Measurements from ENCODE around the gene HAP1. TPM values are rescaled to one million over a fixed set of nuclear protein-coding genes. Genes with fewer than 3 reads are reported as not detected.
"Not testable (repeated sequence)": the region's sequence is repeated elsewhere in the genome, so short reads cannot be mapped to it uniquely, and the experiment has no call there.

HAP1 gene
- total and polyA plus RNA-seq, 7 donors, result under 0.01 to 4.3 (median 0.71) TPM

DNA sequence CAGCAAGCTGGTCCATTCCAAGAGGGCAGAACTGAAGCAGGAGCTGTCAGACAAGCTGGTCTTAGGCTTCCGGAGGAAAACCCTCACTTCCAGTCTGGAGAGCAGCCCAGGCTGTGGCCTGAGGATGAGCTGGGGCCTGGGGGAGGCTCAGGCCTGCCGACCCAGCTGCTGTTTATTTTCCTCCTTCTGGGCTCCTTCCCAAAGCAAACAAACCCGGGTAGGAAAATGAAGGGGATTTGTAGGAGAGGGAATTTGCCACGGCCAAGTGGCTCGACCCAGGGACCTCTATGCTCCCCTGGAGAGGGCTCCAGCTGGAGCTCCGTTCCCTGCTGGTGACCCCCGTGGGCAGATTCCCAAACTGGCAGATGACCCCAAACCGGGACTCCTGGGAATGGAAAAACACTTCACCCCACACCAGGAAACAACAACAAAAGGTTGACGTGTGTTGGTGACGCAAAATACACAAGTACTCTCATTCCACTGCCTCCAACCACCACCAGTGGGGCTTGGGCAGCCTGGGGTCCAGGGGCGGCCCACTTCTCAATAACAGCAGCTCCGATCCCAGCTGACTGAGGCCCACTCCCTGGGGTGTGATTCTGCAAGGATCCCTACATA is 43.2 kb upstream of the HAP1 start:
- Histone ChIP-seq H3K36me3 (no peaks in the 10 kb centered on the region), H3K27ac (peak overlapping the region; percentile 67 to 74 (median 71)), H3K27me3 (peaks cover 0 to 2% (median 0%) of the 10 kb centered on the region in 3 donors), H3K9me3 (no peaks in the 10 kb centered on the region), H3K4me3 (no peak overlapping the region), H3K4me1 (peaks cover 0 to 55% (median 51%) of the 10 kb centered on the region in 4 donors)
- peak in 2 of 4 donors; percentile 42 to 44 for TF ChIP-seq POLR2AphosphoS5 (IDR thresholded peaks at IDR 0.05)
- peak in 1 of 4 donors; percentile 20 for TF ChIP-seq EP300 (IDR thresholded peaks at IDR 0.05)
- no peak for TF ChIP-seq POLR2A (IDR thresholded peaks at IDR 0.05)
- TF ChIP-seq, protein P1, sequence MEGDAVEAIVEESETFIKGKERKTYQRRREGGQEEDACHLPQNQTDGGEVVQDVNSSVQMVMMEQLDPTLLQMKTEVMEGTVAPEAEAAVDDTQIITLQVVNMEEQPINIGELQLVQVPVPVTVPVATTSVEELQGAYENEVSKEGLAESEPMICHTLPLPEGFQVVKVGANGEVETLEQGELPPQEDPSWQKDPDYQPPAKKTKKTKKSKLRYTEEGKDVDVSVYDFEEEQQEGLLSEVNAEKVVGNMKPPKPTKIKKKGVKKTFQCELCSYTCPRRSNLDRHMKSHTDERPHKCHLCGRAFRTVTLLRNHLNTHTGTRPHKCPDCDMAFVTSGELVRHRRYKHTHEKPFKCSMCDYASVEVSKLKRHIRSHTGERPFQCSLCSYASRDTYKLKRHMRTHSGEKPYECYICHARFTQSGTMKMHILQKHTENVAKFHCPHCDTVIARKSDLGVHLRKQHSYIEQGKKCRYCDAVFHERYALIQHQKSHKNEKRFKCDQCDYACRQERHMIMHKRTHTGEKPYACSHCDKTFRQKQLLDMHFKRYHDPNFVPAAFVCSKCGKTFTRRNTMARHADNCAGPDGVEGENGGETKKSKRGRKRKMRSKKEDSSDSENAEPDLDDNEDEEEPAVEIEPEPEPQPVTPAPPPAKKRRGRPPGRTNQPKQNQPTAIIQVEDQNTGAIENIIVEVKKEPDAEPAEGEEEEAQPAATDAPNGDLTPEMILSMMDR (IDR thresholded peaks at IDR 0.05), result no peak
- peak; percentile 87 for DNase-seq
- WGBS, 2 donors, result 5 to 31% methylated on average over 12 of the region's 12 CpGs
- intact Hi-C loops (cut with DNase I), result no loop called here

DNA sequence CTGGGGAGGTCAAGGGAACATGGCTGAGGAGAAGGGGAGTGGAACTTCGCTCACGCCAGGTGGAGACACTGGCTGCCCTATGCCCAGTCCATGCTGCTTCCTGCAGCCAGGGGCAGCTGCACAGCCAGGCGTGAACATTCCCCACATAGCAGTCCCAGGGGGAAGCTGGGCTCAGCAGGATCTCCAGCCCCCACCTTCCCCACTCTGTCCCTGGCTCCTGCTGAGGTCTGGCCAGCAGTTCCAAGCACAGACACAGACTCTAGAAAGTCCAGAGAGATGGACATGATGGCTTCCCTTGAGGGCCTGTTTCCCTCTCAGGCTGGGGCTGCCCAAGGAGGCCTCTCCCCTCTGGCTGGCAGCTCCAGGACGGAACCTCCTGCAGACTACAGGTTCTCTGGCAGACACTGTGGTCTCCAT is 42.7 kb upstream of the HAP1 start:
- Histone ChIP-seq H3K27me3 (no peaks in the 10 kb centered on the region), H3K27ac (peak overlapping the region; percentile 67 to 74 (median 71)), H3K9me3 (no peaks in the 10 kb centered on the region), H3K4me3 (no peak overlapping the region), H3K36me3 (no peaks in the 10 kb centered on the region), H3K4me1 (peaks cover 0 to 58% (median 50%) of the 10 kb centered on the region in 4 donors)
- no peak for TF ChIP-seq POLR2AphosphoS5 (IDR thresholded peaks at IDR 0.05)
- TF ChIP-seq, protein P1 (IDR thresholded peaks at IDR 0.05), result peak in 1 of 4 experiments; percentile 20
- intact Hi-C loops (cut with DNase I), result no loop called here
- DNase-seq, result peak; percentile 72
- 15 to 48% methylated on average over 4 of the region's 4 CpGs for WGBS, 2 donors

DNA sequence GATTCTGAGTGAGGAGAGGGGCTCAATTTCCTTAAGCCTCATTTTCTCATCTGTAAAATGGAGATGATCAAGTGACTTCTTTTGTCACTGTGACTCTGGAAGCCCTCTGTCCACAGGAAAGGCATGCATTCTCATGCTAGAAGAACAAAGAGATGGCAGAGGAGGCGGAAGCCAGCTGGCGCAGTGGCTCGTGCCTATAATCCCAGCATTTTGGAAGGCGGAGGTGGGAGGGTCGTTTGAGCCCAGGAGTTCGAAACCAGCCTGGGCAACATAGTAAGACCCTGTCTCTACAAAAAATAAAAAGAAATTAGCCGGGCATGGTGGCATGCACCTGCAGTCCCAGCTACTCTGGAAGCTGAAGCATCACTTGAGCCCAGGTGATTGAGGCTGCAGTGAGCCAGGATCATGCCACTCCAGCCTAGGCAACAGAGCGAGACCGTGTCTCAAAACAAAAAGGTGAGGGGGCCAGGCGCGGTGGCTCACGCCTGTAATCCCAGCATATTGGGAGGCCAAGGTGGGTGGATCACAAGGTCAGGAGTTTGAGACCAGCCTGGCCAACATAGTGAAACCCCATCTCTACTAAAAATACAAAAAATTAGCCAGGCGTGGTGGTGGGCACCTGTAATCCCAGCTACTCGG is 41.9 kb upstream of the HAP1 start:
- DNase-seq; intact Hi-C loops (cut with DNase I); H3K4me3 ChIP-seq; H3K36me3 ChIP-seq; H3K9me3 ChIP-seq; H3K27me3 ChIP-seq: not testable (repeated sequence)
- Histone ChIP-seq H3K4me1 (peaks cover 0 to 58% (median 49%) of the 10 kb centered on the region in 4 donors), H3K27ac (peak overlapping the region; percentile 20 to 74 (median 69))
- 74 to 90% methylated on average over 14 of the region's 14 CpGs for WGBS, 2 donors

DNA sequence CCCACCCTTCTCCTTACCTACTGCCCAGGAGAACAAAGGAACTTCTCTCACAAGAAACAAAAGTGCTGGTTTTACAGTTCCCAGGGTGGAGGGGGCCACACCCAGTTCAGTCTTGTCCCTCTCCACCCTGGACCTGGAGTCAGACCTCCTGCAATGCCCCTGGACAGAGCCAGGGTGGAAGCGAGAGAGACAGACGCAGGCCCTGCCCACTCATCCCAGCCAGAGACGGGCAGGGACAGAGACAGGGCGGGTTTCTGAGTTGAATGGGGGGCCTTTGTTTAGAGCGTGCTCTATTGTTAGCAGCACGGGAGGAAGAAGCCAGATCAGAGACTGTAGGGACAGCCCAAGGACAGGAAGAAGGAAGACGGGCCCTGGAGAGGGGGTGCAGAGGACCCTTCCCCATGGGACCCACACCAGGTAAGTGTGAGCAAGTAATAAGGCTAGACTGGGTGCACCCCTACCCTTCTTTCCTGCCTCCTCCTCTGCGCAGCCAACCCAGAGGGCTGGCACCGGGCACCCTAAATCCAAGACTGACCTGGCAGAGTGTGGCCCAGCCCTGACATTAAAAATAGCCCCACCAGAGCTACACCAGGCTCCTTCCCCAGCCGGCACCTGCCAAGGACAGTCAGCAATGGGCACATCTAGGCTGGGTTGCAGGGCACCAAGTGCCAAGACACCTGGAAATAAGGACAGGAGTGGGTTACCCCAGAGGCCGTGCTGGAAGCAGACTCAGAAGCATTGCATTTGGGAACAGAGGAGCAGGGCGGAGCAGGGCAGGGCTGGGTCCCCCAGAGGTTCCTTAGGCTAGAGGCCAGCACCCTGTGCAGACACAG is 41.2 kb upstream of the HAP1 start:
- TF ChIP-seq POLR2A (IDR thresholded peaks at IDR 0.05) (peak in 1 of 2 donors; percentile 41), POLR2AphosphoS5 (IDR thresholded peaks at IDR 0.05) (no peak)
- 22 to 67% methylated on average over 12 of the region's 12 CpGs for WGBS, 2 donors
- intact Hi-C loops (cut with DNase I), result no loop called here
- Histone ChIP-seq H3K4me3 (no peak overlapping the region), H3K27me3 (no peaks in the 10 kb centered on the region), H3K36me3 (peaks cover 0 to 9% (median 0%) of the 10 kb centered on the region in 4 donors), H3K27ac (peak overlapping the region; percentile 20 to 45 (median 39)), H3K9me3 (no peaks in the 10 kb centered on the region), H3K4me1 (peaks cover 0 to 58% (median 49%) of the 10 kb centered on the region in 4 donors)
- DNase-seq, result no peak

DNA sequence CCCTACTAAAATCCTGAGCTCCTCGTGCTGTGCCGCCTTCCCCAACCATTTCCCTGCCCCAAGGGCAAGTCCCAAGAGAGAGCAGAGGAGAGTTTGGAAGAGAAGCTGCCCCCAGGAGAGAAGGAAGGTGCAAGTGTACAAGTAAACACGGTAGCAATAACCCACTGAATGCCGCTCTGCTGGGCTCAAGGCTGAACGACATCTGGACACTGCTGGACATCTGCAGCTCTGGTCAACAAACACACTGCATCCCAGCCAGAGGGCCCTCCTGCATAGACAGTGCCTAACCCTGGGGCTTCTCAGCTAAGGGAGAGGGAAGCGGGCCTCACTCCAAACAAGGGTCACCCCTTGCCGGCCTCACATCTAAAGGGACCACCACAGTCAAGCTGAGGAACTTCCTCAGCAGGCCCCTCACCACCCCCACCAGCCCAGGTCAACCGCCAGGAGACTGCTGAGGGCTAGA is 39.3 kb upstream of the HAP1 start:
- 29 to 58% methylated on average over 8 of the region's 8 CpGs for WGBS, 2 donors
- Histone ChIP-seq H3K9me3 (no peaks in the 10 kb centered on the region), H3K4me3 (no peak overlapping the region), H3K27me3 (no peaks in the 10 kb centered on the region), H3K27ac (peak overlapping the region; percentile 42 to 65 (median 54)), H3K4me1 (peaks cover 0 to 58% (median 49%) of the 10 kb centered on the region in 4 donors), H3K36me3 (peaks cover 0 to 17% (median 0%) of the 10 kb centered on the region in 4 donors)
- TF ChIP-seq POLR2AphosphoS5 (IDR thresholded peaks at IDR 0.05) (no peak), POLR2A (IDR thresholded peaks at IDR 0.05) (no peak), EP300 (IDR thresholded peaks at IDR 0.05) (no peak)
- TF ChIP-seq, protein P1 (IDR thresholded peaks at IDR 0.05), result no peak
- DNase-seq, result peak; percentile 59
- intact Hi-C loops (cut with DNase I), result no loop called here

Data from sigmoid colon (tissue), 7 donors.